PC-9 (cell line): ENCODE measurements around the gene COL21A1. TPM values are rescaled to one million over a fixed set of nuclear protein-coding genes. Genes with fewer than 3 reads are reported as not detected.

Experiments
- BruUV-seq: library from RNA; stranded (reverse); fragments of 400-500 nt; replicated peaks from 2 replicates; lab custom pipeline; 2021; lab: Mats Ljungman, UMichigan
- CTCF ChIA-PET: fragments of 300-600 bp; sonication (Branson Sonifier 250); formaldehyde crosslinking; loops from one replicate; lab custom pipeline; 2022; ENCODE audit warnings: antibody characterized with exemption; lab: Charles Lee
- POLR2A ChIA-PET: fragments of 300-600 bp; sonication (Branson Sonifier 250); formaldehyde crosslinking; loops from one replicate; lab custom pipeline; 2022; ENCODE audit warnings: antibody characterized with exemption; ENCODE audit not compliant: unreplicated experiment; lab: Charles Lee
- DNase-seq, 2 experiments: peaks; one replicate each; pipeline versions ENCODE4 v3.0.0 to v3.0.0-alpha.2; 2015 to 2022; ENCODE audit warnings: mixed read lengths in 1 of 2
- H2AFZ ChIP-seq: fragments of 200-600 bp; sonication (generic); 2 replicates; pipeline ENCODE4 v1.8.1; 2017; ENCODE audit warnings: antibody characterized with exemption
- H3F3A ChIP-seq: fragments of 200-600 bp; sonication (generic); 2 replicates; pipeline ENCODE4 v1.8.1; 2017; ENCODE audit warnings: antibody characterized with exemption, mild to moderate bottlenecking, low read depth; ENCODE audit not compliant: insufficient read depth
- H3K27ac ChIP-seq: fragments of 200-600 bp; sonication (generic); 2 replicates; pipeline ENCODE4 v1.6.1; 2016; ENCODE audit warnings: mixed run types
- H3K27me3 ChIP-seq: fragments of 200-600 bp; sonication (generic); 2 replicates; pipeline ENCODE4 v1.6.1; 2016; ENCODE audit warnings: low read depth, mixed run types; ENCODE audit not compliant: insufficient read depth
- H3K36me3 ChIP-seq: fragments of 200-600 bp; sonication (generic); 2 replicates; pipeline ENCODE4 v1.6.1; 2016; ENCODE audit warnings: low read depth, mixed run types
- H3K4me1 ChIP-seq: fragments of 200-600 bp; sonication (generic); replicated peaks from 2 replicates; pipeline ENCODE4 v1.6.1; 2016; ENCODE audit warnings: mixed run types; ENCODE audit not compliant: insufficient read depth
- H3K4me2 ChIP-seq: fragments of 200-600 bp; sonication (generic); 2 replicates; pipeline ENCODE4 v1.6.1; 2017; ENCODE audit warnings: mixed run types
- H3K4me3 ChIP-seq: fragments of 200-600 bp; sonication (generic); 2 replicates; pipeline ENCODE4 v1.6.1; 2016; ENCODE audit warnings: mixed run types
- H3K79me2 ChIP-seq: fragments of 200-600 bp; sonication (generic); 2 replicates; pipeline ENCODE4 v1.6.1; 2017; ENCODE audit warnings: low read depth, mixed run types
- H3K9me2 ChIP-seq: fragments of 200-600 bp; sonication (generic); 2 replicates; pipeline ENCODE4 v1.8.1; 2017; ENCODE audit warnings: mild to moderate bottlenecking; ENCODE audit not compliant: insufficient read depth
- H3K9me3 ChIP-seq: fragments of 200-600 bp; sonication (generic); 2 replicates; pipeline ENCODE4 v1.8.1; 2016; ENCODE audit warnings: low read depth; ENCODE audit not compliant: insufficient read depth
- H4K20me1 ChIP-seq: fragments of 200-600 bp; sonication (generic); 2 replicates; pipeline ENCODE4 v1.8.1; 2017; ENCODE audit not compliant: insufficient read depth
- EZH2 ChIP-seq: fragments of 200-600 bp; sonication (generic); IDR thresholded peaks from 2 replicates; pipeline ENCODE4 v1.8.0; 2017; ENCODE audit warnings: antibody characterized with exemption, low read depth
- intact Hi-C: fragments of 100-400 bp; cut with micrococcal nuclease; formaldehyde crosslinking; loops from one replicate; pipeline ENCODE4 v1.10.0; 2022; ENCODE audit not compliant: unreplicated experiment
- total RNA-seq: library from RNA; stranded (reverse); gene quantifications from 2 replicates; pipeline ENCODE4 v1.2.3, GENCODE V29; 2021
- TF ChIP-seq, protein P1 (sequence below): fragments of 200-600 bp; sonication (generic); conservative IDR thresholded peaks from 2 replicates; pipeline ENCODE4 v1.6.1; 2017; ENCODE audit warnings: mixed run types, antibody characterized with exemption, mild to moderate bottlenecking, moderate library complexity

Gene COL21A1
- total RNA-seq, 1 experiment from 2014 or later: not detected

DNA sequence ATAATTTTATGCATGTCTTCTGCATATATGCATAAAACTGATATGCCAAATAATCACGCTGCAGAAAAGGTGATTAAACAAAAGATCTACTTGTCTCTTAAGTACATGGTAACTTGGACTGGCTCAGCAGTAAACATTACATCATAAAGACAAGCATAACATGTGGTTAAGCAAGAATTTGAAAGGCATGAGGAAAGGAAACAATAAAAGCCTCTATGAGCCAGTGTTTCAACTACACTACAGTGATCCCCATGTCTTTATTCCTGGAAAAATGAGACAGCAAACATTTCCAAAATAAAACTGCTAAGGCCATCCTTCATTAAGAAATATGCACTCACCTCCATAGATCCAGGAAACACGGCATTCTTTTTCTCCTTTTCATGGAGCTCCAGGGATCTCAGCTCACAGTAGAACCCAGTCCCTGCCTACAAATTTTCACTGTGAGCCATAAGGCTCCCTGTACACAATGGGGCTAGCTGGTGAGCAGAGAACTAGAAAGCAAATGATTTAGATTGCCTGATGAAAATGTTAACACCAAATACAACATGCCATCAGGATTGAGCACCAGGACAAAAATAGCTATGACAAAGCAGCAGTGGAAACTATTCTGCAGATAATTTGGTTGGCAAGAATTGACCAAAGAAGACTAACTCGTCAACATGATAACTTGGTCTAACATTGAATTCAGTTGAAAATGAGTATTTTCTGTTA lies 156.1 kb downstream of the COL21A1 start:
- H3K4me1 ChIP-seq: peaks cover 16% of the 10 kb centered on the region
- intact Hi-C loops: loop anchor here (1.0 to 2.0 kb wide), 2 partner anchors 10 to 45 kb away; no protein-coding TSS in a partner anchor
- H3K4me2 ChIP-seq: peak overlapping the region; percentile 42
- H3F3A ChIP-seq: peaks cover 5% of the 10 kb centered on the region
- no peaks in the 10 kb centered on the region for H4K20me1 ChIP-seq
- H3K27ac ChIP-seq: peak overlapping the region; percentile 59
- H2AFZ ChIP-seq: 0 out of 2 replicates have a peak overlapping the region, but pooled peaks have one; percentile 9
- POLR2A ChIA-PET: no interaction called here
- H3K36me3 ChIP-seq: no peaks in the 10 kb centered on the region
- H3K4me3 ChIP-seq: no peak overlapping the region
- BruUV-seq: no TSS peak
- H3K79me2 ChIP-seq: no peaks in the 10 kb centered on the region
- TF ChIP-seq EZH2: no peak
- TF ChIP-seq, protein P1, sequence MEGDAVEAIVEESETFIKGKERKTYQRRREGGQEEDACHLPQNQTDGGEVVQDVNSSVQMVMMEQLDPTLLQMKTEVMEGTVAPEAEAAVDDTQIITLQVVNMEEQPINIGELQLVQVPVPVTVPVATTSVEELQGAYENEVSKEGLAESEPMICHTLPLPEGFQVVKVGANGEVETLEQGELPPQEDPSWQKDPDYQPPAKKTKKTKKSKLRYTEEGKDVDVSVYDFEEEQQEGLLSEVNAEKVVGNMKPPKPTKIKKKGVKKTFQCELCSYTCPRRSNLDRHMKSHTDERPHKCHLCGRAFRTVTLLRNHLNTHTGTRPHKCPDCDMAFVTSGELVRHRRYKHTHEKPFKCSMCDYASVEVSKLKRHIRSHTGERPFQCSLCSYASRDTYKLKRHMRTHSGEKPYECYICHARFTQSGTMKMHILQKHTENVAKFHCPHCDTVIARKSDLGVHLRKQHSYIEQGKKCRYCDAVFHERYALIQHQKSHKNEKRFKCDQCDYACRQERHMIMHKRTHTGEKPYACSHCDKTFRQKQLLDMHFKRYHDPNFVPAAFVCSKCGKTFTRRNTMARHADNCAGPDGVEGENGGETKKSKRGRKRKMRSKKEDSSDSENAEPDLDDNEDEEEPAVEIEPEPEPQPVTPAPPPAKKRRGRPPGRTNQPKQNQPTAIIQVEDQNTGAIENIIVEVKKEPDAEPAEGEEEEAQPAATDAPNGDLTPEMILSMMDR: no peak
- peak; percentile 16 to 81 for DNase-seq
- CTCF ChIA-PET: no interaction called here
- H3K9me3 ChIP-seq: no peaks in the 10 kb centered on the region
- H3K27me3 ChIP-seq: no peaks in the 10 kb centered on the region
- no peaks in the 10 kb centered on the region for H3K9me2 ChIP-seq

- CTCF ChIA-PET: no interaction called here
- no peaks in the 10 kb centered on the region for H4K20me1 ChIP-seq
- no TSS peak for BruUV-seq
These were observed 158.7 kb downstream of the COL21A1 start for GRCh38 chr6:56088641-56089040.

GRCh38 chr6:56087421-56087820 lies 160.0 kb downstream of the COL21A1 start:
- H3K79me2 ChIP-seq: no peaks in the 10 kb centered on the region
- H3K9me2 ChIP-seq: no peaks in the 10 kb centered on the region; the same call in 1 of the 2 replicates
- H3K4me1 ChIP-seq: peaks cover 16% of the 10 kb centered on the region
- ChIA-PET POLR2A (no interaction called here), CTCF (no interaction called here)
- H3K9me3 ChIP-seq: no peaks in the 10 kb centered on the region
- H3K27ac ChIP-seq: no peak overlapping the region
- no peaks in the 10 kb centered on the region for H3K36me3 ChIP-seq
- peaks cover 5% of the 10 kb centered on the region for H3F3A ChIP-seq
- no peaks in the 10 kb centered on the region for H3K27me3 ChIP-seq
- intact Hi-C loops: no loop called here
- no TSS peak for BruUV-seq
- no peak for DNase-seq
- no peaks in the 10 kb centered on the region for H4K20me1 ChIP-seq
- H3K4me2 ChIP-seq: no peak overlapping the region
- H2AFZ ChIP-seq: no peak overlapping the region
- H3K4me3 ChIP-seq: no peak overlapping the region
- TF ChIP-seq EZH2: no peak
- TF ChIP-seq, protein P1: no peak

More at GRCh38 chr6:56088641-56089040, 158.7 kb downstream of the COL21A1 start:
- no peaks in the 10 kb centered on the region for H3K36me3 ChIP-seq
- intact Hi-C loops: no loop called here
- H3K27me3 ChIP-seq: no peaks in the 10 kb centered on the region
- H3K27ac ChIP-seq: no peak overlapping the region
- H3K79me2 ChIP-seq: no peaks in the 10 kb centered on the region
- H3F3A ChIP-seq: peaks cover 5% of the 10 kb centered on the region
- H2AFZ ChIP-seq: no peak overlapping the region
- no peak overlapping the region for H3K4me3 ChIP-seq
- DNase-seq: no peak
- H3K9me3 ChIP-seq: no peaks in the 10 kb centered on the region
- peaks cover 16% of the 10 kb centered on the region for H3K4me1 ChIP-seq
- TF ChIP-seq, protein P1: no peak
- no peak for TF ChIP-seq EZH2
- H3K4me2 ChIP-seq: no peak overlapping the region
- H3K9me2 ChIP-seq: no peaks in the 10 kb centered on the region; the same call in 1 of the 2 replicates
- POLR2A ChIA-PET: no interaction called here
